Parathyroid adenoma (tissue), 2 donors: Measurements from ENCODE around the gene UPK3A.
A peak's percentile ranks its signal among the peaks of the same experiment; 100 is the strongest.

Experiments
- H2AFZ ChIP-seq: fragments of 300-600 bp; sonication (generic); one replicate; pipeline ENCODE4 v1.7.0; 2017; ENCODE audit warnings: antibody characterized with exemption, mild to moderate bottlenecking
- H3K27ac ChIP-seq: fragments of 300-600 bp; sonication (generic); one replicate; pipeline ENCODE4 v1.7.0; 2017
- H3K27me3 ChIP-seq: fragments of 300-600 bp; sonication (generic); one replicate; pipeline ENCODE4 v1.7.0; 2017; ENCODE audit warnings: low read length; ENCODE audit not compliant: control insufficient read depth, insufficient read depth
- H3K36me3 ChIP-seq: fragments of 300-600 bp; sonication (generic); one replicate; pipeline ENCODE4 v1.7.0; 2017; ENCODE audit warnings: low read length; ENCODE audit not compliant: control insufficient read depth, insufficient read depth
- H3K4me1 ChIP-seq: fragments of 300-600 bp; sonication (generic); one replicate; pipeline ENCODE4 v1.7.0; 2017; ENCODE audit warnings: control low read depth
- H3K4me2 ChIP-seq: fragments of 300-600 bp; sonication (generic); one replicate; pipeline ENCODE4 v1.7.0; 2017; ENCODE audit warnings: low read length
- H3K4me3 ChIP-seq: fragments of 300-600 bp; sonication (generic); one replicate; pipeline ENCODE4 v1.7.0; 2017; ENCODE audit warnings: low read depth, low read length
- H3K79me2 ChIP-seq: fragments of 300-600 bp; sonication (generic); one replicate; pipeline ENCODE4 v1.7.0; 2017; ENCODE audit warnings: control low read depth
- H3K9ac ChIP-seq: fragments of 300-600 bp; sonication (generic); one replicate; pipeline ENCODE4 v1.7.0; 2017; ENCODE audit warnings: mild to moderate bottlenecking
- H3K9me3 ChIP-seq: fragments of 300-600 bp; sonication (generic); one replicate; pipeline ENCODE4 v1.7.0; 2017; ENCODE audit warnings: low read length; ENCODE audit not compliant: control insufficient read depth
- TF ChIP-seq, protein P1 (sequence below): fragments of 300-600 bp; sonication (generic); IDR thresholded peaks from one replicate; pipeline ENCODE4 v1.7.0; 2017; ENCODE audit warnings: antibody characterized with exemption, mild to moderate bottlenecking
- donor health status: primary hyperparathyroidism.

UPK3A gene

DNA sequence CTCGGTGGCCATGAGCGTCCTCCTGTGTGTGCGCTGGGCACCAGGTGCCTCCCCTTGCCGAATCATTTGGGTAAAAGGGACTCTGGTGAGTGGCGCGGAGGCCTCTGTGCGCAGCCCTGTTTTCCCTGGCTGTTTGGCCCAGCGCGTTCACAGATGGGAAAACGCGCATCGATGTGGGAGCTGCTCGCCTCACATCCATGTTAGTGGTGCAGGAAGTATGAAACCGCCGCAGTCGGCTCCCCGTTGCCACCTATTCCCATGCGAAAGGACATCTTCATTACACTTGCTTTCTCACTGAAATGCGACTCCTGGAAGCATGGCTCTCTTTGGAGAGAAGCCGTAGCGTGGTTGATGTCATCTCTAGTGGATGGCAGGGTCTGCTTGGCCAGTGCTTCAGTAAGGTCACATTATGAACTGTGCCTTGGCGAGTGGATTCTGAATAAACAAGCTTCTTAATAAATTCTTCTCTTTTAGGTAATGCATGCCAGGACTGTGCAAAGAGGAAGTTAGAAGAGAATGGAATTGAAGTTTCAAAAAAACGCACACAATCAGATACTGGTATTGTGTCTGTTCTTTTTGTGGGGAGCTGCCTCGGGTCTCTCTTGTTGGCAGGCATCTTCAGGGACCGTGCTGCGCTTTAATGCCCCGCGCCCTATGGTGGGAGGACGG is 51.2 kb downstream of the UPK3A start:
- H2AFZ ChIP-seq = no peak overlapping the region
- H3K79me2 ChIP-seq = no peaks in the 10 kb centered on the region
- no peaks in the 10 kb centered on the region for H3K36me3 ChIP-seq
- no peak overlapping the region for H3K9ac ChIP-seq
- TF ChIP-seq, protein P1, sequence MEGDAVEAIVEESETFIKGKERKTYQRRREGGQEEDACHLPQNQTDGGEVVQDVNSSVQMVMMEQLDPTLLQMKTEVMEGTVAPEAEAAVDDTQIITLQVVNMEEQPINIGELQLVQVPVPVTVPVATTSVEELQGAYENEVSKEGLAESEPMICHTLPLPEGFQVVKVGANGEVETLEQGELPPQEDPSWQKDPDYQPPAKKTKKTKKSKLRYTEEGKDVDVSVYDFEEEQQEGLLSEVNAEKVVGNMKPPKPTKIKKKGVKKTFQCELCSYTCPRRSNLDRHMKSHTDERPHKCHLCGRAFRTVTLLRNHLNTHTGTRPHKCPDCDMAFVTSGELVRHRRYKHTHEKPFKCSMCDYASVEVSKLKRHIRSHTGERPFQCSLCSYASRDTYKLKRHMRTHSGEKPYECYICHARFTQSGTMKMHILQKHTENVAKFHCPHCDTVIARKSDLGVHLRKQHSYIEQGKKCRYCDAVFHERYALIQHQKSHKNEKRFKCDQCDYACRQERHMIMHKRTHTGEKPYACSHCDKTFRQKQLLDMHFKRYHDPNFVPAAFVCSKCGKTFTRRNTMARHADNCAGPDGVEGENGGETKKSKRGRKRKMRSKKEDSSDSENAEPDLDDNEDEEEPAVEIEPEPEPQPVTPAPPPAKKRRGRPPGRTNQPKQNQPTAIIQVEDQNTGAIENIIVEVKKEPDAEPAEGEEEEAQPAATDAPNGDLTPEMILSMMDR = no peak
- no peaks in the 10 kb centered on the region for H3K27me3 ChIP-seq
- H3K9me3 ChIP-seq = no peaks in the 10 kb centered on the region
- H3K4me1 ChIP-seq = no peaks in the 10 kb centered on the region
- no peak overlapping the region for H3K4me3 ChIP-seq
- peak overlapping the region; percentile 30 for H3K27ac ChIP-seq
- no peak overlapping the region for H3K4me2 ChIP-seq

DNA sequence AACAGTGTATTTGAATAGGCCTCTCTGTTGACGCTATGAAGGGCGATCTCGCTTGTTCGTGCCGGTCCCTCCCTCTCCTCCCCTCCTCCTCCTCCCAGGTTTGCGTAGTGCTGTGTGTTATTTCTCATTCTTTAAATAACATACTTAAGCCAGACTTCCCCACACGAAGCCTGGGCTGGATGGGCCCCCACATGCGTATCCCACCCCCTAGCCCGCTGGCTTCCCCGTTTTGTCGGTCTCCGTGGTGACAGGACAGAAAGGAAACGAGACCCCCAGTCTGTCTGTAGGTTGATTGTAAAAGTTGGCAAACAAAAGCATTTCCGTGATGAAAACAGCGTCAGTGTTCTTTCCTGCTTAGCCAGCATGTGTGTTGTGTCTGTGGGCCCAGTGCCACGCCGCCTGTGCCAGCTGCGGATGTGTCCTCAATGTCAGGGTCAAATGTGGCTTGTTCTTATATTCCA is 52.3 kb downstream of the UPK3A start:
- Histone ChIP-seq H3K27ac (peak overlapping the region; percentile 30), H3K9me3 (no peaks in the 10 kb centered on the region), H3K4me1 (no peaks in the 10 kb centered on the region), H2AFZ (no peak overlapping the region), H3K79me2 (no peaks in the 10 kb centered on the region), H3K4me2 (peak overlapping the region; percentile 59), H3K36me3 (no peaks in the 10 kb centered on the region), H3K4me3 (no peak overlapping the region), H3K27me3 (no peaks in the 10 kb centered on the region), H3K9ac (no peak overlapping the region)
- TF ChIP-seq, protein P1 = no peak

DNA sequence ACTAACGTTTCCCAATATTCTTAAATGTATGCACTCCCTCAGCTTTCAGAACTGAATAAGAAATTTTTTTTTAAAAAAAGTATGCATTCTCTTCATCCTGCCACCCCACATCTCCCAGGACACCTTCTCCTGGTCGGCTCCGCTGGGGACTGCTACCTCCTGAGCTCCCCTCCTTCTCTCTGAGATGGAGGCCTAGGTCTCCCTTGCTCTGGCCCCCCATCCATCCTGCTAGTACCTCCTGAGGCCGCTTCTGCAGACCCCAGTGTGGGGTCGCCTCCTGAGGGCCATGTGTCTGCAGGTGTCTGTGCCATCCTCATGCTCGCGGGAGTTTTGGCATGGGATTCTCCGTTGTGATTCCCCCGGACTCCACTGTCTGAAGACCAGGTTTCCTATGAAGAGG is 52.8 kb downstream of the UPK3A start:
- H3K79me2 ChIP-seq = no peaks in the 10 kb centered on the region
- H3K4me1 ChIP-seq = no peaks in the 10 kb centered on the region
- no peaks in the 10 kb centered on the region for H3K36me3 ChIP-seq
- TF ChIP-seq, protein P1 = no peak
- H3K9me3 ChIP-seq = no peaks in the 10 kb centered on the region
- no peaks in the 10 kb centered on the region for H3K27me3 ChIP-seq
- peak overlapping the region; percentile 19 for H3K27ac ChIP-seq
- H2AFZ ChIP-seq = no peak overlapping the region
- peak overlapping the region; percentile 59 for H3K4me2 ChIP-seq
- H3K9ac ChIP-seq = no peak overlapping the region
- no peak overlapping the region for H3K4me3 ChIP-seq

DNA sequence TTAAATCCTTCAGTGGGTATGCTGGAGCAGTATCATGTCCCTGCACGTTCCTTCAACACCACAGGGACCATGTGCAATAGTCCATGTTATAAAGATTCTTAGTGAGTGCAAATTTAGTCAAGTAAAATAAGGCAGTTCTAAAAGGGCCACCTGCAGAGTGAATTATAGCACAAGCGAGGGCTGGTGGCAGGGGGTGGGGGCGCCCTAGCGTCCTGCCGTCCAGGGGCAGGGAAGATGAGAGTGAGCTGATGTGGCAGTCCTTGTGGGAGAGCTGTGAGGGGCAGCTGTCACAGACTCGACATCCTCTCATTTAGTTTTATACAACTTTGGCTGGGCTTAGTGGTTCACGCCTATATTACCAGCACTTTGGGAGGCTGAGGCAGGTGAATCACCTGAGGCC is 54.0 kb downstream of the UPK3A start:
- Histone ChIP-seq H2AFZ (no peak overlapping the region), H3K27ac (no peak overlapping the region), H3K4me3 (no peak overlapping the region), H3K9me3 (no peaks in the 10 kb centered on the region), H3K4me2 (no peak overlapping the region), H3K79me2 (no peaks in the 10 kb centered on the region), H3K36me3 (no peaks in the 10 kb centered on the region), H3K9ac (no peak overlapping the region), H3K4me1 (no peaks in the 10 kb centered on the region), H3K27me3 (no peaks in the 10 kb centered on the region)
- TF ChIP-seq, protein P1 = no peak

DNA sequence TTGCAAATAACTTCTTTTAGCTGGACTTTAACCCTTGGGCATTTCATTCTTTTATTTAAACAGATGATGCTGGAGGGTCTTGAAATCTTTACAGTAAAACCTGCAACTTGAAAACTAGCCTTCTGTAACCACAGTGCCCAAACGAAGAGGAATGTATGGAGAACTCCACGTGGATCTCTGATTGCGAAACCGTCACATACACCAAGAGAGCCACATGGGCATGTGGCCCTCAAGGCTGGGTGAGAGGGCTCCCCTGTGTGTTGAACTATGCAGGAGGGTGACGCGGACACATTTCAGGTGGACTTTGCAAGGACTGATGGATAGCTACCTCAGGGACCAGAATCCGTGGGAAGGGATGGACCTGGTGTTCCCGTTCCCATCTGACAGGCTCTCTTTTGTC is 55.6 kb downstream of the UPK3A start:
- Histone ChIP-seq H3K79me2 (no peaks in the 10 kb centered on the region), H3K4me2 (no peak overlapping the region), H3K9ac (no peak overlapping the region), H3K9me3 (no peaks in the 10 kb centered on the region), H3K4me3 (no peak overlapping the region), H3K27ac (no peak overlapping the region), H3K36me3 (no peaks in the 10 kb centered on the region), H3K27me3 (no peaks in the 10 kb centered on the region), H3K4me1 (peaks cover 2% of the 10 kb centered on the region), H2AFZ (no peak overlapping the region)
- TF ChIP-seq, protein P1 = no peak
